HepG2 (cell line): ENCODE data around the gene FGD5. TPM values are rescaled to one million over a fixed set of nuclear protein-coding genes. Genes with fewer than 3 reads are reported as not detected.

Experiments
- ATAC-seq: fragments of 200-7000 bp; cut with Tn5 transposase; 3 replicates; pipeline ENCODE4 v1.9.1; 2020; ENCODE audit warnings: mild to moderate bottlenecking, moderate library complexity
- BruUV-seq: library from RNA; stranded (reverse); fragments of 400-500 nt; replicated peaks from 2 replicates; lab custom pipeline; 2021; lab: Mats Ljungman, UMichigan
- CTCF ChIA-PET: fragments of 300-600 bp; formaldehyde crosslinking; extraction: SDS; loops from one replicate; lab custom pipeline; 2021; ENCODE audit warnings: low total read pairs, inconsistent platforms, low intra/inter-chr PET ratio; lab: Yijun Ruan, JAX
- POLR2A ChIA-PET: fragments of 350-600 bp; sonication (Branson Sonifier 250); formaldehyde crosslinking; loops from one replicate; lab custom pipeline; 2020; ENCODE audit warnings: antibody characterized with exemption, inconsistent platforms; lab: Yijun Ruan, JAX
- DNase-seq: peaks from one replicate; pipeline ENCODE4 v3.0.0-alpha.2; 2015; ENCODE audit warnings: low spot score
- FAIRE-seq: peaks from 3 replicates; lab custom pipeline; 2011; peaks lifted over from hg19 to GRCh38; lab: Jason Lieb, UNC
- H2AFZ ChIP-seq: one replicate; pipeline ENCODE4 v1.6.1; 2011; ENCODE audit warnings: low read length, inconsistent platforms
- H3K27ac ChIP-seq: fragments of 300-600 bp; 3 replicates; pipeline ENCODE4 v1.8.0; 2011; ENCODE audit warnings: mixed run types, mild to moderate bottlenecking, mixed read lengths, low read length, inconsistent platforms; ENCODE audit not compliant: insufficient read depth; ENCODE audit errors: extremely low read length
- H3K27me3 ChIP-seq, 2 experiments: fragments of 200-600 bp in 1 of 2; 2 replicates in 1 of 2; 3 replicates in 1 of 2; pipeline versions ENCODE4 v1.6.0 to v1.8.0; 2011; ENCODE audit warnings: low read length in 2 of 2, mild to moderate bottlenecking in 2 of 2, moderate library complexity in 2 of 2, inconsistent platforms in 1 of 2; ENCODE audit not compliant: insufficient read depth in 2 of 2, control insufficient read depth in 1 of 2
- H3K36me3 ChIP-seq, 2 experiments: fragments of 200-600 bp in 1 of 2; replicated peaks in 1 of 2; 2 replicates in 1 of 2; 3 replicates in 1 of 2; pipeline versions ENCODE4 v1.5.1 to v1.8.0; 2011; ENCODE audit warnings: low read length in 2 of 2, inconsistent platforms in 1 of 2; ENCODE audit not compliant: insufficient read depth in 2 of 2, control insufficient read depth in 1 of 2
- H3K4me1 ChIP-seq: 2 replicates; pipeline ENCODE4 v1.5.1; 2012; ENCODE audit warnings: low read length, inconsistent platforms; ENCODE audit not compliant: insufficient read depth
- H3K4me2 ChIP-seq: 2 replicates; pipeline ENCODE4 v1.6.0; 2011; ENCODE audit warnings: low read depth, low read length, inconsistent platforms
- H3K4me3 ChIP-seq, 3 experiments: fragments of 200-600 bp in 1 of 3; sonication (generic), shearing (Covaris generic) in 1 of 3; replicated peaks in 1 of 3; 2 replicates each; pipeline ENCODE4 v1.5.1; 2011 to 2016; ENCODE audit warnings: low read length in 3 of 3, inconsistent platforms in 2 of 3, low read depth in 2 of 3, mild to moderate bottlenecking in 2 of 3, control low read depth in 1 of 3, mixed read lengths in 1 of 3; ENCODE audit not compliant: insufficient read depth in 1 of 3
- H3K79me2 ChIP-seq: one replicate; pipeline ENCODE4 v1.6.1; 2011; ENCODE audit warnings: low read length, inconsistent platforms; ENCODE audit not compliant: insufficient read depth
- H3K9ac ChIP-seq: 2 replicates; pipeline ENCODE4 v1.6.0; 2011; ENCODE audit warnings: mild to moderate bottlenecking, low read depth, low read length, inconsistent platforms; ENCODE audit not compliant: insufficient read depth
- H3K9me3 ChIP-seq: 2 replicates; pipeline ENCODE4 v1.5.1; 2012; ENCODE audit warnings: mild to moderate bottlenecking, low read length
- H4K20me1 ChIP-seq: 2 replicates; pipeline ENCODE4 v1.6.0; 2011; ENCODE audit warnings: inconsistent platforms, mild to moderate bottlenecking, low read length, moderate library complexity; ENCODE audit not compliant: insufficient read depth
- ARNT ChIP-seq: fragments of 450-650 bp; IDR thresholded peaks from 2 replicates; pipeline ENCODE4 v1.6.1; 2017
- BCL6 ChIP-seq: IDR thresholded peaks from 2 replicates; pipeline ENCODE4 v1.6.1; 2016; ENCODE audit warnings: missing genetic modification reagents, missing compliant biosample characterization
- HCFC1 ChIP-seq: fragments of 150-350 bp; IDR thresholded peaks from 2 replicates; pipeline ENCODE4 v1.6.1; 2014; ENCODE audit warnings: low read depth, low read length
- NFE2 ChIP-seq: sonication (generic); formaldehyde crosslinking; IDR thresholded peaks from 2 replicates; pipeline ENCODE4 v1.4.0; 2020; ENCODE audit warnings: missing genetic modification reagents
- NFYB ChIP-seq: sonication (generic); formaldehyde crosslinking; IDR thresholded peaks from 2 replicates; pipeline ENCODE4 v1.4.0; 2020; ENCODE audit warnings: missing genetic modification reagents
- REL ChIP-seq: sonication (generic); formaldehyde crosslinking; conservative IDR thresholded peaks from 2 replicates; pipeline ENCODE4 v1.8.0; 2022; ENCODE audit warnings: mild to moderate bottlenecking, missing genetic modification reagents, moderate library complexity
- SOX5 ChIP-seq: IDR thresholded peaks from 2 replicates; pipeline ENCODE4 v1.6.1; 2016; ENCODE audit warnings: borderline replicate concordance
- ZBTB20 ChIP-seq: sonication (generic); formaldehyde crosslinking; IDR thresholded peaks from 2 replicates; pipeline ENCODE4 v1.8.1; 2023; ENCODE audit warnings: missing genetic modification reagents, low read depth, mild to moderate bottlenecking, borderline replicate concordance
- ZNF251 ChIP-seq: sonication (generic); formaldehyde crosslinking; IDR thresholded peaks from 2 replicates; pipeline ENCODE4 v1.9.0; 2021; ENCODE audit warnings: mild to moderate bottlenecking, missing genetic modification reagents
- ZNF558 ChIP-seq: sonication (generic); formaldehyde crosslinking; IDR thresholded peaks from 2 replicates; pipeline ENCODE4 v1.9.0; 2022; ENCODE audit warnings: mild to moderate bottlenecking, missing genetic modification reagents, borderline replicate concordance
- ZNF616 ChIP-seq: sonication (generic); formaldehyde crosslinking; IDR thresholded peaks from 2 replicates; pipeline ENCODE4 v1.5.0; 2020; ENCODE audit warnings: low read depth, mild to moderate bottlenecking, missing genetic modification reagents
- WGBS: methylation state at CpG from one replicate; pipeline ENCODE4 v1.1.6; 2017; ENCODE audit warnings: low lambda C conversion rate; 5-methylcytosine and 5-hydroxymethylcytosine counted together
- in situ Hi-C: cut with HindIII; loops from 2 replicates; pipeline ENCODE4 v1.10.0; 2017; ENCODE audit warnings: low pct_unique_long_range_greater_than_20kb; ENCODE audit not compliant: extremely low pct_ligation_motif_present
- intact Hi-C: fragments of 100-400 bp; cut with micrococcal nuclease; formaldehyde crosslinking; loops from one replicate; pipeline ENCODE4 v1.10.0; 2022; ENCODE audit not compliant: unreplicated experiment
- polyA plus RNA-seq, 8 experiments: library from polyadenylated mRNA; depleted of rRNA in 3 of 8; stranded (reverse) in 7 of 8; unstranded in 1 of 8; fragments of >200 nt; fragmentation: Illumina TruSeq in 4 of 8; extraction: Trizol in 4 of 8; gene quantifications; 2 replicates each; pipeline versions ENCODE4 v1.2.1 to v1.2.3, GENCODE V29; 2011 to 2016; ENCODE audit warnings: low read depth in 4 of 8, missing spikeins in 1 of 8, mixed read lengths in 1 of 8; ENCODE audit not compliant: insufficient read depth in 1 of 8
- total RNA-seq, 5 experiments: library from RNA; depleted of rRNA; stranded (reverse); fragments of >200 nt; fragmentation: Illumina TruSeq; extraction: Trizol; gene quantifications; 2 replicates each; pipeline ENCODE4 v1.2.3, GENCODE V29; 2016; ENCODE audit warnings: low read depth in 1 of 5
- TF ChIP-seq, protein P1 (sequence below): sonication (generic); formaldehyde crosslinking; IDR thresholded peaks from 2 replicates; pipeline ENCODE4 v1.5.0; 2020; ENCODE audit warnings: mild to moderate bottlenecking, missing genetic modification reagents, borderline replicate concordance

FGD5 gene
- total and polyA plus RNA-seq, 2 of the 13 experiments (the other 11 are each of a cell fraction or from before 2014, with no cell fraction given) = 0.17 TPM; not detected in 1

DNA sequence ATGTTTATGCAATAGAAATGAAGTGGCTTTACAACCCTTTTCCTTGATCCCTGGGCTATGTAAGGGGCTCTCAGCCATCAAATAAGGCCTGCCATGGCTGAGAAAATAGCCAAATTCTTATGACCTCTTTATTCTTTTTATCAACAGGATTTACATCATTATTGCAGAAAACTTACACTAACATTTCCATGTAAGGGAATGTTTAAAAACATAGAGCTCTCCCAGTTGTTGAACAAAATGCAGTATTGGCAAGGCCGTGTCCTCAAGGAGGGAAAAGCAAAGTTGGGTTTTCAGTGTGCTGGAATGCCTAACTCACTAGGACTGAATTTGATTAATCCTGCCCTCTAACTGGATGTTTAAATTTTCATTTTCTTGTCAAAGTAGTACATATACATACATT, 150.9 kb downstream of the FGD5 start:
- POLR2A ChIA-PET = no interaction called here
- no peaks in the 10 kb centered on the region for H3K4me1 ChIP-seq
- in situ Hi-C loops (no loop called here), intact Hi-C loops (no loop called here)
- ATAC-seq (no peak), DNase-seq (no peak), FAIRE-seq (no peak)
- no peak overlapping the region for H3K4me3 ChIP-seq
- H3K27ac ChIP-seq = no peak overlapping the region
- 100% methylated on average over 1 of the region's 1 CpG for WGBS
- H4K20me1 ChIP-seq = no peaks in the 10 kb centered on the region
- no peak overlapping the region for H2AFZ ChIP-seq
- no TSS peak for BruUV-seq
- H3K9ac ChIP-seq = no peak overlapping the region
- no peaks in the 10 kb centered on the region for H3K9me3 ChIP-seq
- peaks cover 5% of the 10 kb centered on the region for H3K79me2 ChIP-seq
- H3K4me2 ChIP-seq = no peak overlapping the region
- TF ChIP-seq BCL6 (CRISPR knock-in tag) (no peak), SOX5 (CRISPR knock-in tag) (no peak), REL (no peak), ARNT (no peak), NFE2 (CRISPR knock-in tag) (no peak), NFYB (CRISPR knock-in tag) (no peak), ZNF558 (CRISPR knock-in tag) (no peak), ZNF251 (CRISPR knock-in tag) (no peak), ZBTB20 (no peak), HCFC1 (no peak), ZNF616 (CRISPR knock-in tag) (no peak)
- TF ChIP-seq, protein P1, sequence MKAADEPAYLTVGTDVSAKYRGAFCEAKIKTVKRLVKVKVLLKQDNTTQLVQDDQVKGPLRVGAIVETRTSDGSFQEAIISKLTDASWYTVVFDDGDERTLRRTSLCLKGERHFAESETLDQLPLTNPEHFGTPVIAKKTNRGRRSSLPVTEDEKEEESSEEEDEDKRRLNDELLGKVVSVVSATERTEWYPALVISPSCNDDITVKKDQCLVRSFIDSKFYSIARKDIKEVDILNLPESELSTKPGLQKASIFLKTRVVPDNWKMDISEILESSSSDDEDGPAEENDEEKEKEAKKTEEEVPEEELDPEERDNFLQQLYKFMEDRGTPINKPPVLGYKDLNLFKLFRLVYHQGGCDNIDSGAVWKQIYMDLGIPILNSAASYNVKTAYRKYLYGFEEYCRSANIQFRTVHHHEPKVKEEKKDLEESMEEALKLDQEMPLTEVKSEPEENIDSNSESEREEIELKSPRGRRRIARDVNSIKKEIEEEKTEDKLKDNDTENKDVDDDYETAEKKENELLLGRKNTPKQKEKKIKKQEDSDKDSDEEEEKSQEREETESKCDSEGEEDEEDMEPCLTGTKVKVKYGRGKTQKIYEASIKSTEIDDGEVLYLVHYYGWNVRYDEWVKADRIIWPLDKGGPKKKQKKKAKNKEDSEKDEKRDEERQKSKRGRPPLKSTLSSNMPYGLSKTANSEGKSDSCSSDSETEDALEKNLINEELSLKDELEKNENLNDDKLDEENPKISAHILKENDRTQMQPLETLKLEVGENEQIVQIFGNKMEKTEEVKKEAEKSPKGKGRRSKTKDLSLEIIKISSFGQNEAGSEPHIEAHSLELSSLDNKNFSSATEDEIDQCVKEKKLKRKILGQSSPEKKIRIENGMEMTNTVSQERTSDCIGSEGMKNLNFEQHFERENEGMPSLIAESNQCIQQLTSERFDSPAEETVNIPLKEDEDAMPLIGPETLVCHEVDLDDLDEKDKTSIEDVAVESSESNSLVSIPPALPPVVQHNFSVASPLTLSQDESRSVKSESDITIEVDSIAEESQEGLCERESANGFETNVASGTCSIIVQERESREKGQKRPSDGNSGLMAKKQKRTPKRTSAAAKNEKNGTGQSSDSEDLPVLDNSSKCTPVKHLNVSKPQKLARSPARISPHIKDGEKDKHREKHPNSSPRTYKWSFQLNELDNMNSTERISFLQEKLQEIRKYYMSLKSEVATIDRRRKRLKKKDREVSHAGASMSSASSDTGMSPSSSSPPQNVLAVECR (CRISPR knock-in tag) = no peak
- H3K36me3 ChIP-seq = peaks cover 1 to 16% of the 10 kb centered on the region in 2 experiments; a peak in 2 of 5 replicates
- CTCF ChIA-PET = no interaction called here
- H3K27me3 ChIP-seq = no peaks in the 10 kb centered on the region
